Left hindlimb (tissue), 1 donor: ENCODE measurements around the gene CFAP58.
"Not testable (repeated sequence)": the region's sequence is repeated elsewhere in the genome, so short reads cannot be mapped to it uniquely, and the experiment has no call there.

Source experiments
- DNase-seq: peaks from one replicate; pipeline ENCODE4 v3.0.0-alpha.2; 2018

CFAP58 gene

DNA sequence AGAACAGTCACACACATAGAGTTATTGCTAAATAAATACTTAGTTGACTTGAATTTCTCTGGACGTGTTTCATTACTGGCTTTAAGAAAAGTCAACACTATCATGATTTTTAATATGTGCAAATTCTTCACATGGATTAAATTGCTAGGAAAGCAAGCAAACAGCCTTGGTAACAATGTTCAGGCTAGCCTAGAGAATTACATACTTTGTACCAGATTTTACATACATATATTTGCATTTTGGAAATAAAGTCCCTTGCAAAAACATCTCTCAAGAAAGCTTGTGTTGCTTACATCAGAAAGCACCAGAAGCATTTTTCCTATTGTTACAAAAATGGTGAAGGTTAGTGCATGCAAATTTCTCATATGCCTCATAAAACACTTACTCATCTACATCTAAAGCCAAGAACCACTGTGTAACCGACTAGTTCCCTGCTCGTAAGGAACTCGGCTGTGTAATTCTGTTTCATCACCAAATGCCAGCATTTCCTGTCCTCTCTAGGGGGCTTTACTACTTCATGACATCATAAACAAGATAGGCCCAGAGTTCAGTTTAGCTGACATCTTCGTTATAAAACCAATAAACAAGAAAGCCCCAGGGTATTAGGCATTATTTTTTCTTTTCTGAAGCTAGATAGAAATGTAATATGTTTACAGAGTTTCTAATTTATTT is 87.8 kb downstream of the CFAP58 start:
- DNase-seq, result no peak

- no peak for DNase-seq
Measured at GRCh38 chr10:104445359-104445758, 91.7 kb downstream of the CFAP58 start.

- no peak for DNase-seq
Measured at GRCh38 chr10:104446151-104446550, 92.5 kb downstream of the CFAP58 start.

GRCh38 chr10:104447331-104447730 is 93.7 kb downstream of the CFAP58 start:
- no peak for DNase-seq

DNA sequence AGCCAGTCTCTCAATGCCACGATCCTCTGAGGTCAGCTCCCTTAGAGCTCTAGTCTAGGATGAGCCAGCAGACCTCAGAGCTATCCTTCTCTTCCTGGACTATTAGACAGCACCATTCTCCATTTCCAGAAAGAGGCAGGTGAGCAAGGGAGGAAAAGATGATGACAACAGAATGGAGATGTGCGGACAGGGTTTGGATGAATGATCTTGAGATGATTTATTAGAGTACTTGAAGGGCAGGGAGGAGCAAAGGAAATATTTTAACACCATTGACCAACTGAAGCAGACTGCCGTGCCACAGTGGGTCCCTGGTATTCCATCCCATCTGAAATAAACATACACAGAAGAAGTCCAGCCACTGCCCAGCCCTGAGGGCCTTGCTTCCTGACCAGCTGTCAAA is 94.3 kb downstream of the CFAP58 start:
- no peak for DNase-seq

GRCh38 chr10:104449391-104449790 is 95.8 kb downstream of the CFAP58 start:
- DNase-seq, result no peak

- no peak for DNase-seq
Measured at GRCh38 chr10:104450490-104450889, 96.9 kb downstream of the CFAP58 start.

DNA sequence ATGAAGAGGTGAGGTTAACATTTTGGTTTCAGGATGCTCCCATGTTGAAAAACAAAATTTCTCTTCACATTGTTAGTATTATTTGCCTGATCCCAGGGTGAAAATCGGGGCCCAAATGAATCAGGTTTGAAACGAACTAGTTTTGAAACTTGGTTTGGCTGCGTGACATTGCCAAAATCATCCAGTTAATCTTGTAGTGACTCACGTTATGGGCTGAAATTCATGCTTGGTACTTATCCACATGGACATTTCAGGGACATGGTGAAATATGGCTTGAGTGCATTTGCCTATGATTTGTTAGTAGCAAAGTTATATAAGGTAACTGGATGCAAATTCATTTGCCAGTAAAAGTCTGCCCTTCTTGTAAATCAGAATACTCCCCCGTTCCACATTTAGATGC is 97.3 kb downstream of the CFAP58 start:
- no peak for DNase-seq

DNA sequence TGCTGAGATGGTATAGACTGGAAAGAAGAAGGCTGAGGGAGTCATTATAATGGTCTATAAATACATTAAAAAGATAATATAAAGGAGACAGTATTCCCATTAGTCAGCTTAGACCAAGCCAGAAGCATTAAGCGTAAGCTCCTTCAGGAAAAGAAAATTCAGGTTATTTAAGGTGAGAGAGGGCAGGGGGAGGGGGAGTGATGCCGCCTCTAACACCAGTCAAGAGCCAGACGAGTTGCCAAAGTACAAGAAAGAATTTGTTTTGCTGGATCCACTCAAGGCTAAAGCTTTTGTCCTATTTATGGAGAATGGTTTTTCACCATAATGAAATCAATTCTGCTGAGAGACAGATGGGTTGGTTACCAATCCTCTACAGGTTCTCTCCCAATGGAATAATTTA is 99.3 kb downstream of the CFAP58 start:
- no peak for DNase-seq

GRCh38 chr10:104456802-104457542 is 103.3 kb downstream of the CFAP58 start:
- no peak for DNase-seq

GRCh38 chr10:104457543-104457828 is 103.9 kb downstream of the CFAP58 start:
- DNase-seq, result no peak

GRCh38 chr10:104465575-104465974 is 111.9 kb downstream of the CFAP58 start:
- not testable (repeated sequence) for DNase-seq

DNA sequence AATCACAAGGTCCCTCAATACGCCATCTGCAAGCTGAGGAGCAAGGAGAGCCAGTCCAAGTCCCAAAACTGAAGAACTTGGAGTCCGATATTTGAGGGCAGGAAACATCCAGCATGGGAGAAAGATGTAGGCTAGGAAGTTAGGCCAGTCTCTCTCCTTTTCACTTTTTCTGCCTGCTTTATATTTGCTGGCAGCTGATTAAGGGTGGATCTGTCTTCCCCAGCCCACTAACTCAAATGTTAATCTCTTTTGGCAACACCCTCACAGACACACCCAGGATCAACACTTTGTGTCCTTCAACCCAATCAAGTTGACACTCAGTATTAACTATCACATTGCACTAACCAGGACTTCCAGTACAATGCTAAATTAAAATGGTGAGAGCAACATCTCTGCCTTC is 115.2 kb downstream of the CFAP58 start:
- not testable (repeated sequence) for DNase-seq

DNA sequence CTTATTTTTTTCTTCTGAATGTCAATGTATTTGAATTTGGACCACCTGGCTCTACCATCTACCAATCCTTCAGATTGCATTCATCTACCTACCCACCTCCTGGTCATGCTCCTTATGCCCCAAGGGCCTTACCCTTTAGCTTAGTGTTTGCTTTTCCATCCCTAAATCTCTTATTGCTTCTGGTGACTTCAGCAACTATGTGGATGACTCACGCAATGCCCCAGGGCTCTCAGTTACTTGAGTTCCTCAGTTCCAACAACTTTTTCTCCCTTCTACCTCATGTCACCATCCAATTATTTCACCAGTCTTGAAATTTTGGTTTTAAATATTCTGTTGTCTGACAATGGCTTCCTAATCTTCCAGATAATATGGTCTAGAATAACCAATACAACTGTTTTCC is 118.9 kb downstream of the CFAP58 start:
- no peak for DNase-seq

DNA sequence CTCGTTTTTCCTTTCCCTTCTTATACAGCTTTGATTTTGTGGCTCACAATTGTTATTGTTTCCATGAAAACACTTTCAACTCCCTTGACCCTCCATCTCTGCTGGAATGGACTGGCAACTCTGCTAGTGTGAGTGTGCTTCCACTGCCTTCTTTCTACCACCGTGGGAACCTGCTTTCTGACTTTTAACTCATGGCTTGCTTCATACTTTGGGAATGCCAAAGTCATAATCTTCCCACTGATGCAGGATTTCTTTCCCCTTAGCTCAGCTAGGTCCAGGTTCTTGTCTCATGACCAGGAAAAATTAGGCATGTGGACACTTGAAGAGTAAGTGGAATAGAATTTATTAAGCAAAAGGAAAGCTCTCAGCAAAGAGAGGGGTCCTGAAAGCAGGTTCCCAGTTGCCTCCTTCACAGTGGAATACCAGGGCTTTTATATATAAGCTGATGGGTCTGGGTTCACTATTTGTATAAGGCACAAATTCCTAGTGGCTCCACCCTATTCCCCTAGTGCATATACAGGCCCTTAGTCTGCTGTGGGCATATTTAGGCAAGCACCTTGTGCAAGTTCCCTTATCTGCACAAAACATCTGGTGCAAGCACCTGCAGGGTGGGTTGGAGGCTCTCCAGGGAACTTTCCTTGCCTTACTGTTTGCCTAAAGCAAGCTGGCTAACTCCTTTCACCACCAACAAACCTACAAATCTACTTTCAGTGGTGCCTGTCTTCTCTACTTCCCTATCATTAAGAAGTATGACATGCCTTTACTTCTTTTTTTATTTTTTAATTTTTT is 119.5 kb downstream of the CFAP58 start:
- DNase-seq, result no peak

- DNase-seq, result no peak
Measured at GRCh38 chr10:104478380-104478779, 124.7 kb downstream of the CFAP58 start.

GRCh38 chr10:104479906-104480593 is 126.4 kb downstream of the CFAP58 start:
- no peak for DNase-seq

- no peak for DNase-seq
Measured at GRCh38 chr10:104480797-104481196, 127.2 kb downstream of the CFAP58 start.

DNA sequence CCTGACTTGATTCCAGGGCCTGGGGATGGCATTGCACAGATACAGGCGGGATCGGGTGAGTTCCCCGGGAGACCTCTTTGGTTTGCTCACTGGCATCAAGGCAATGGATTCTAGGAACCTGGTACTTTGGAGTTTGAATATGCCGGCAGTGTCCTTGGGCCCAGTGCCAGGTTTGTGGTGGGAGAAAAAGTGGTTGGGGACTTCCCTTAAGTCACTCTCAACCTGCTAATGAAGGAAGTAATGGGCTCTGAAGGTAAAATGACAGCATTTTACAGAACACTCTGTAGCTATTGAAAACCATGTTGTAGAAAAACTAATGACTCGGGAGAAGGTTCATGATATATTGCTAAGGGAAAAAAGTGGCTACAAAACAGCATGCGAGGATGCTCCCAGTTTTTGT is 129.9 kb downstream of the CFAP58 start:
- no peak for DNase-seq

DNA sequence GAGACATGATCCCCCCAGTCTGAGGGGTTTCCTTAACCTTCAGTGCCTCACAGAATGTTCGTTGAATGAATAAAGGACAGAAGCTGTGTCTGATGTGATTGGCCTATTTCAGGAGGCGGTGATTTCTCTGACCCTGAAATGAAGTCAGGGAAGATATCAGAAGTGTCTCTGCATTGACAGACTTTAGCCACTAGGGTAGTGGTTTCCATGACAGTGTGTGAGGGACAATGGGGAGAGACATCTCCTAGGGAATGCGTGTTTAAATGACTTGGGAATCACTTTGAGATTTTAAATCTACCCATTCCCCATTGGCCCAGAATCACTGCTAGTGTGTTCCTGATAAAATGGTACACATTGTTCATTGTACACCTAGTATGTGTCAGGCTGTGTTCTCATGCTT is 132.0 kb downstream of the CFAP58 start:
- no peak for DNase-seq

- DNase-seq, result no peak
Measured at GRCh38 chr10:104486803-104487202, 133.2 kb downstream of the CFAP58 start.

DNA sequence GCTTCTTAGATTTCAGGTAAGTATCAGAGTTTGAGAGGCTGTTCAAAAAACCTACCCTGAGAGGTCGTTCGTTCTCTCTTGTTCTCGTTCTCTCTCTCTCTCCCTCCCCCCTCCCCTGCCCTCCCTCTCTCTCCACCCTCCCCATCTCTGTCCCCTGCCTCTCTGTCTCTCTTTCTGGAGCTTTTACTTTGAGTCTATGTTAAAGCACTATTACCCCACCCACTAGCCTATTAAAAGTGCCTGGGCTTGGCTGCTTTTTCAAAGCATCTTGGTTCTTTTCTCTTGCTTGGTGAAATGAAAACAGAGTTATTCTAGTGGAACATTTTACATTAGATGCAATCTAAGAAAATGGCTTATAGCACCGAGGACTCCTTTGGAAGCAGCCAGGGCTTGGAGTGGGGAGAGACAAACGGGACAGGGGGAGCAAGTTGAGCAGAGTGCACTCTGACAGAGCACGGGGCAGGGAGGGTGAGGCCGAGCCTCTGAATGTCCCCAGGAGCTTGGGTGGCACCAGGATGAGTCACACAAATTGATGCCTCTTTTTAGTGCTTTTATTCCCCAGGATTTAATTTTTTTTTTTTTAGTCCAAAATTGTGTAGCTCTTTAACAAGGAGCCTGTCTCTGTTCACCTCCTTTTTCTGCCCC is 134.3 kb downstream of the CFAP58 start:
- DNase-seq, result no peak

GRCh38 chr10:104488439-104488832 is 134.8 kb downstream of the CFAP58 start:
- DNase-seq, result no peak
